Renal cortex interstitium (tissue), 11 donors: ENCODE results near the gene SLC25A1. TPM values are rescaled to one million over a fixed set of nuclear protein-coding genes. Genes with fewer than 3 reads are reported as not detected.
"Not testable (repeated sequence)": the region's sequence is repeated elsewhere in the genome, so short reads cannot be mapped to it uniquely, and the experiment has no call there.

Experiments
- DNase-seq, 11 donors: peaks; one replicate each; pipeline ENCODE4 v3.0.0-alpha.2; 2013; ENCODE audit warnings: low read depth in 9 of 11, low spot score in 4 of 11; ENCODE audit errors: extremely low read depth in 1 of 11
- polyA plus RNA-seq, 3 donors: library from polyadenylated mRNA; unstranded; fragments of 120-200 nt; gene quantifications; one replicate each; pipeline ENCODE4 v1.2.1, GENCODE V29; 2013; ENCODE audit not compliant: insufficient read length in 3 of 3

Gene SLC25A1
- polyA plus RNA-seq, 3 donors = 61.9 to 97.7 (median 91.3) TPM

DNA sequence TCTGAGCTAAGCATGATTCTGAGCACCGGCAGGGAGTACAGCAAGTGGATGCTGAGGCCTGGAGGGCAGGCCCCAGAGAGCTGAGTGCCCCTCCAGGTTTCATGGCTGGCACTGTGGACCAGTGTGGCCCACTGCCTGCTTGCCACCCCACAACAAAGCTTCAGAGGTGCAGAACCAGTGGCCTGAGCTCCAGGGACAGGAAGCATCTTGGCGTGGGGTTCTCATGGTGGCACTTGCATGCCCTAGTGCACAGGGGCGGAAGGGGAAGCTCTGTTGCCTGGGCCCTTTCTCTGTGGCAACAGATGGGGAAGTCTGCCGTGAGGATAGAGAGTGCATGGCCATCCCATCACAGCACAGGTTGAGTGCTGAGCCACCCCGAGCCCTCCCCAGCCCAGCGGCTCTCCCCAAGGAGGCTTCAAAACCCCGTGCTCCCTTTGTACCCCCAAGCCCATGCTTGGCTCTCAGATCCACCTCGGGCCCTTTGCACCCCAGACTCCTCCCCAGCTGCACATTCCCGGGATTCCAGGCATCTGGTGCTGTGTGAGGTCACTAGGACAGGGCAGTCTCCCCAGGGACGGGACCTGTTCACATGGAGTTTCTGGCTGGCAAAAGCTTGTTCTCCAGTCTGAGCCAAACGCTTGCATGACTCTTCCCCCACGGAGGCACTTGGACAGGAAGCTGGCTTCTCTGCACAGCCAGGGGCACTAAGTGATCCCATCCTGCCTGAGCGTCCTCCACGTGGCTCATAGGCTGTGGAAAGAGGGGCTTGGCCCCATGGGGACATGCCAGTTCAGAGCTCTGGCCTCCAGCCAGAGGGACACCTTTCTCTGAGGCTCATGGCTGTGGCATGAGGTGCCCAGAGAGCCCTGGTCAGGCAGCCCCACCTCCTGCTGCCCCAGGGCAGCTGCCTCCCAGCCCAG is 4.2 kb downstream of the SLC25A1 start:
- no peak for DNase-seq

DNA sequence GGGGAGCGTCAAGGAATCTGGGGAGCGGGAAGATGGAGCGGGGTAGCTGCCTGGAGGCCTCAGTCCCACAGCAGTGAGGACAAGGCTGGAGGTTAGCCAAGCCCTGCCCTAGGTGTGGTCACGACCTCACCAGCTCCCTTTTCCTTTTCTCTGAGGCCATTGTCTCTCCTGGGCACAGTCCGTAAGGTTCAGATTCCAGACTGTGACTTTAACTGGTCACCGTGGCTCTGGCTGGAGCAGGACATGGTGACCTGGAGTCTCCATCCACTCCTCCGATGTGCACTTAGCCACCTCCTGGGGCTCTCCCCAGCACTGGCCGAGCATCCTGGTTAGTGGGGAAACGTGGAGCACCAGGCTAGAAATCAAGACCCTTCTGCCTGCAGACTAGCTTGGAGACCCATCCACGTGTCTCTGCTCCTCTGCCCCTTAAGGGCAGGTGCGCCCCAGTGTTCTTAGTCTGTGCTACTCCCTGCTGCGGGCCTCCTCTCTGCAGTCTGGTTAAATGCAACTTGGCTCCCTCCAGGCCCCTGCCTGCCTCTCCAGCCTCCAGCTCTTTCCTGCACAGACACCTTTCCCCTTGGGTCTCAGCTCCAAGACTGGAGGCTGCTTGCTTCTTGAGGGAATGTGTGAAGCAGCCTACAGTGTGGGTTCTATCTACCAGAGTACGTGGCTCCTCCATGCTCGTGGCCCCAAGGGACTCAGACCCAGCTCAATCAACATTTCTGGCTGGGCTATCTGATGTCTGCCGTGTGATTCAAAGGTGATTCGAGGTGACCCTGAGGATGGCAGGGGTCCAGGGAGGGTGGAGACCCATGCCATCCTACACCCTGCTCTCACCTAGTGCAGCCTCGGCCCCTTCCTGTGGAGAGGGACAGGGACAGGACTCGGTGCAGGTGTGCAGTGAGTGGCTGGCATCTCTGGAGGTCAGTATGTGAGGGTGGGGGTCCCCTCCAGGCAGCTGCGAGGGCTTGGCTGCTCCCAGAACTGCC is 5.2 kb downstream of the SLC25A1 start:
- DNase-seq = no peak

DNA sequence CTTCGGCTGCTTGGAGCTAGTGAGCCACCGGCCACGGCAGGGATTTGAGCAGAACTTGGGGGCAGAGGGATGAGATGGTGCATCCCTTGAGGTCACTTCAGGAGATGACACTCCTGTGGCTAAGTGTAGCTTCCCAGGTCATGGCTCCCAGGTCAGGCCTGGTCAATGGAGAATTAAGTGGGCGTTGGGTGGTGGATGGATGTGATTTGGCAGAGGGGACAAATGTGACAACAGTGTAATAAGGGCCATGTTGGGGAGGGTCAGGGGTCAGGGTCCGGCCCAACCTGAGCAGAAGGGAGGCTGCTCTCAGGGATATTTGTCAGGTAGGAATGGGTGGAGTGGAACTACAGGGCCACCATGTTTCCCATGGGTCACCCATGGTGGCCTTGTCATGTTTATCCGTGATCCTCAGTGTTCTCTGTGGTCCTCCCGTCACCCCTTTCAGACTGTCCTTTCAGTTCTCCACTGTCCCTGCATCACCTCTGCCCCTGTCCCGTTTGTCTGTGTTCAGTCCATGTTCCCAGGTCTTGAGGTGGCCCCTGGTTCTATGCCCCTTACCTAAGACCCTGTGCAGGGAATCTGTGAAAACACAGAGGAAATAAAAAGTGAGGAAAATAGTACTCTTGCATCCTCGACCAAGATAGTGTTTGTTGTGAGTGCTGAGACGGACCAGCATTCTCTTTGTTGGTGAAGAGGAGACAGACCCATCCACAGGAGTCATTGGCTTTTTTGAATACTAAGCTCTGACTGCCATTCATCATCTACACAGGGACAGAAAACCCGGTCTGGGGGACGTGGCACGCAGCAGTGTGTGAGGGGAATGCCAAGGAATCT is 6.1 kb downstream of the SLC25A1 start:
- DNase-seq = no peak

DNA sequence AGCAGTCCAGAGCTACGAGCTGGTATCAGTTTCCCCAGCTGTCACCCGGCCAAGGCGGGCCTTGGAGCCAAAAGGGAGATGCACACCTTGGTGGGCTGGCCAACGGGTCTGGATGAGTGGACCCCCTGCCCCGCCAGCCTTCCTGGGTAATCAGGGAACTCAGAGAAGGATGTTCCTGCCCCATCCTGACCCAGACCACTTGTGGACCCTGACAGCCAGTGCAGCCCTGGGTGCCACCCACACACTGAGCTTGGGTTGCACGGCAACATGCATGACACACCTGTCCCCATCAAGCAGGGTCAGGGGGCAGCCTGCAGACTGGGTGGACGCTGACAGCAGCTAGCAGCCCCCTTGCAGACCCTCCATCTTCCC is 8.6 kb downstream of the SLC25A1 start:
- no peak for DNase-seq

DNA sequence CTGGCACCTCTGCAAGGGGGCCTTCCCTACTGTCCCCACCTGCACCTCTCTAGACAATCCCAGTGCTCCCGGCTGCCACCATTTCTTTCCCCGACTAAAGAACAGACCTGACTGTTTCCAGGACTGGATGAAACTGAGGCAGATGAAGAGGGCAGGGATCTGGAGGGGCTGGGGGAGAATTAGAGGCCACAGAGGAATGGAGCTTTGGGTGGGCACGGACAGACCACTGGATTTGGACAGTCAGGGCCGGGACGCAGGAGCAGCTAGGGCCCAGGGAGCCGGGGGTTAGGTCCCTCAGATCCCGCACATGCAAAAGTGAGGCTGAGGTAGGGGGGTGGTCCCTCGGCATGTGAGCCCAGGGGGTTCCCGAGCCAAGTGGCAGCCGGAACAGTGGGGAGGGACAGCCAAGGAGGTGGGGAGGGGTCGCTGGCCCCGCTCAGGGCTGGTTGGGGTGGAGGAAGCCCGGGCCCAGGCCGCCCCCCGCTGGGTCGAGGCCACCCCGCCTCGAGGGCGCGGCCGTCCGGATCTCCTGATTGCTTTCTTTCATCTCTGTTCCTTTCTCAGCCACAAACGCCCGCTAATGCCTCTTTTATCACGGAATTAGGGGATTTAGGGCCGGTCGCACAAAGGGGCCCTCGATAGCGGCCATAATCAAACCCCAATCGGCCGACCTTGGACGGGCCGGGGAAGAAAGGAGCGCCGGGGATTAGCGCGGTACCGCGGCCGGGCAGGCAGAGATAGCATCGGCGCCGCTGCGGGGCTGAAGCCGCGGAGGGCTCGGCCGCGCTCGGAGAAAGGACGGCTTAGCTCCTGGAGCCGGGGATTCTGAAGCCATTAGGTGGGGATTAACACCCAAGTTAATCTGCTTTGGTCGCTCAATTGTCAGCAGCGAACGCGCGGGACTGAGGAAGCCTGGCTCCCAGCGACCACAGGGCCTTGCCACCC is 9.3 kb downstream of the SLC25A1 start:
- DNase-seq = no peak

DNA sequence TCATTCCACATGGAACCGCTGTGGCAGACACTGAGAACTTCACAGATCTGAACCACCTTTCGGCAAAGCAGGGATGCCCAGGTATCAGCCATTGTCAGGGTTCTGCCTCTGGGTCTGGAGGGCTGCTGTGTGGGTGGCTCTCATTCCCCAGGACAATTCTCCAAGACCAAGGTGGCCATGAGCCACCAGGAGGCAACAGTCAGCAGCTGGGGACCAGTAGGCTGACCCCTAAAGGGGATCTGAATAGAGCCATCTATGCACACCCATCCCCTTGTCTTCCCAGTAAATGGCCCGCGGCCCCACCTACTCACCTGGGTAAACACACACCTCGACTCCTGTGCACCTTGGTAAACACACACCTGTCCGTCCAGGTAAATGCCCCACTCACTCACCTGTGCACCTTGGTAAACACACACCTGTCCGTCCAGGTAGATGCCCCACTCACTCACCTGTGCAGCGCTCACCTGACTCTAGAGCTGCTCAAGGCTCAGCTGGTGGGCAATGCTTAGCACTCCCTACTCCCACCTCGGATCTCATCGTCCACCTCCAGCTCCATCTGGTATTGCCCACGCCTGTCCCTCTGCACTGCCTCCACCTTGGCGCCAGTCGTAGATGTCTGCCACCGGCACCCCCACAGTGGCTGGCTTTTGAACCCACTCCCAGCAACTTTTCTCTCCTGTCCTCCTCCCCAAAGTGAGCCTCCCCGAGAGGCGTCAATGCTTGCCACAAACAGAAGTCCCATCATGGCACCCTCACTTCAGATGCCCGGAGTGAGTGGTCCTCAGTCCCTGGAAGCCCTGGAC is 10.2 kb downstream of the SLC25A1 start:
- no peak for DNase-seq

DNA sequence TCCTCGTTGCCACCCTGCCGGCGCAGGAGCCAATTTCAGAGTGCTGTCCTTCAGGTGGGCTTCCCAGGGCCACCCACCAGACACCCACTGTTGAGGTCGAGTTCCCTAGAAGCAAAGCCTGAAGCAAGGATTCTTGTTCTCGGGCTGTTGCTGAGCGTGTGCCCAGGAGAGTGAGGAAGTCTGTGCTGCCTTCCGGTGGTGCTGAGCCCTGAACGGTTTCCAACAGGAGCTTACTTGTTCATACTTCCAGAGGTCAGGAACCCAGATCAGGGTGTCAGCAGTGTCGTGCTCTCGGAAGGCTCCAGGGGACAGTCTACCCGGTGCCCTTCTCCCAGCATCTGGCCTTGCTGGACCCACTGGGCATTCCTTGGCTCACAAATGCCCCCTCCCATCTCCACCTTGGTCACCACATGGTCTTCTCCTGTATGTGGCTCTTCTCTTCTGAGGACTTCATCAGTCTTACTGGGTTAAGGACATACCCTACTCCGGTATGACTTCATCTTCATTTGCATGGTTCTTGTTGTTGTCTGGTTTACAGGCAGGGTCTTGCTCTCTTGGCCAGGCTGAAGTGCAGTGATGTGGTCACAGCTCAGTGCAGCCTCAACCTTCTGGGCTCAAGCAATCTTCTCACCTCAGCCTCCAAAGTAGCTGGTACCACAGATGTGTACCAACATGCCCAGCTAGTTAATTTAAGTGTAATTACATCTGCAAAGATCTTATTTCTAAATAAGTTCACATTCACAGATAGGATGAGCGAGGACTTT is 11.2 kb downstream of the SLC25A1 start:
- no peak for DNase-seq

DNA sequence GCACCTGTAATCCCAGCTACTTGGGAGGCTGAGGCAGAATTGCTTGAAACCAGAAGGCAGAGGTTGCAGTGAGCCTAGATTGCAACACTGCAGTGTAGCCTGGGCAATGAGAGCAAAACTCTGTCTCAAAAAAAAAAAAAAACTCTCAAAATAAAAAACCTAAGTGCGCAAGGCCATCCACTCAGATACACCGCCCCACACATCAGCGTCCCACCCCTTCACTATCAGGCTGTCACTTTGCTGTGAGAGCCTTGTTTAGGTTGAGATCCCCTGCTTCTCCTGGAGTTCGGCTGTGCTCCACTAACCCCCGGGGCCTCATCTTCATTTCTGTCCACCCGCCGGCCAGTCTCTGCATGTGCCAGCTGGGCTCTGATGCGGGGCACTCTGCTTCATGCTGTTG is 12.1 kb downstream of the SLC25A1 start:
- no peak for DNase-seq

DNA sequence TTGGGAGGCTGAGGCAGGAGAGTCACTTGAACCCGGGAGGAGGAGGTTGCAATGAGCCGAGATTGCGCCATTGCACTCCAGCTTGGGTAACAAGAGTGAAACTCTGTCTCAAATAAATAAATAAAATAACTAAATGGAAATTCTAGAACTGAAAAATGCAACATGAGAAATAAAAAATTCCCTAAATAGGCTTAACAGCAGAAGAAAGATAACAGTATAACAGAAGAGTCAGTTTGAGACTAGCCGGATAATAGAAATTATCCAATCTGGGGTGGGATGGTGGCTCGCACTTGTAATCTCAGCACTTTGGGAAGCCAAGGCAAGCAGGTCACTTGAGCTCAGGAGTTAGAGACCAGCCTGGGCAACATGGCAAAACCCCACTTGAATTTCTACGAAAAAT is 14.1 kb downstream of the SLC25A1 start:
- no peak for DNase-seq

DNA sequence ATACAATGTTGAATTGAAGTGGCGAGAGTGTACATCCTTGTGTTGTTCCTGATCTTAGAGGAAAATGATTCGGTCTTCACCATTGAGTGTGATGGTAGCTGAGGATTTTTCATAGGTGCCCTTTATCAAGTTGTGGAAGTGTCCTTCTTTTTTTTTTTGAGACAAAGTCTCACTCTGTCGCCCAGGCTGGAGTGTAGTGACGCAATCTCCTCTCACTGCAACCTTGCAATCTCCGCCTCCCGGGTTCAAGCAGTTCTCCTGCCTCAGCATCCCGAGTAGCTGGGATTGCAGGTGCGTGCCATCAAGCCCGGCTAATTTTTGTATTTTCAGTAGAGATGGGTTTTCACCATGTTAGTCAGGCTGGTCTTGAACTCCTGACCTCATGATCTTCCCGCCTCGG is 19.9 kb downstream of the SLC25A1 start:
- DNase-seq = not testable (repeated sequence)

DNA sequence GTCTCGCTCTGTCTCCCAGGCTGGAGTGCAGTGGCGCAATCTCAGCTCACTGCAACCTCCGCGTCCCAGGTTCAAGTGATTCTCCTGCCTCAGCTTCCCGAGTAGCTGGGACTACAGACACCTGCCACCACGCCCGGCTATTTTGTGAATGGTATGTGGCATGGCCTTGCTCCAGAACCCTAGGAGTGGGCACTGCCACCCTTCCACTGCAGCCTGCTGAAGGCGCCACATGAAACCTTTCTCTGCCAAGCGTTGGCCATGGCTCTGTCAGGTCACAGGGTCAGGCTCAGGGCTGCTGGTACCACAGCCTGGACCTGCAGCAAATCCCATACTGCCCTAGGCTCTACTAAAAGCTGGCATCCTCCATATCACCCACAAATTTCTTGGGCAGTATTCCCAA is 22.4 kb downstream of the SLC25A1 start:
- not testable (repeated sequence) for DNase-seq

DNA sequence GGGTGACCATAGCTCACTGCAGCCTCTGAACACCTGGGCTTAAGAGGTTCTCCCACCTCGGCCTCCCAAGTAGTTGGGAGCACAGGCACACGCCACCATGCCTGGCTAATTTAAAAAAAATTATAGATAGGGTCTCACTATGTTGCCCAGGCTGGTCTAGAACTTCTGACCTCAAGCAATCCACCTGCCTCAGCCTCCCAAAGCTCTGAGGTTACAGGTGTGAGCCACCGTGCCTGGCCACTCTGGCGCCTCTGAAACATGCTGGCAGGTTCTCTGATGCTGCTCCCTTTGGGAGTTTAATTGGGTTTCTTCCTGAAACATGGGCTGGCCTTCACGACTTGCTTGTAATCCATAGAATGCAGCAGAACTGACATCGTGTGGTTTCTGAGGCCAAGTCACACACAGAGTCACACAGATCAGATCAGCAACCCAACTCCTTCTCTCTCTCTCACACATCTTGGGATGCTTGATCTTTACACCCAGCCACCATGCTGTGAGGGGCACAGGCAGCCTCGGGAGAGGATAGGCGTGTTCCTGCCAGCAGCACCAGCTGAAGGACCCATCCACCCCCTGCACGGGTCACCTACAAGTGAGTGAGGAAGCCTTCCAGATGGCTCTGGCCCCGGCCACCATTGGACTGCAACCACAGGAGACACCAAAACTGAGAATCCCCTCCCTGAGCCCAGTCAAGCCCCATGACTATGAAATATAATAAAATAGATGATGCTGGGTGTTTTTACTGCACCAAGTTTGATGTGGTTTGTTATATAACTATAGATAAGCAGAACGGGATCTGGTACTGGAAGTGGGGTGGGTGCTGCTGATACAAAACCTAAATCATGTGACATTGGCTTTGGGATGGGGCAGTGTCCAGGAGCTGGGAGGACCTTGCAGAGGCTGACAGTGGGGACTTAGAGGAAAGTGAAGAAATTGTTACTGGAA is 25.3 kb downstream of the SLC25A1 start:
- DNase-seq = no peak

DNA sequence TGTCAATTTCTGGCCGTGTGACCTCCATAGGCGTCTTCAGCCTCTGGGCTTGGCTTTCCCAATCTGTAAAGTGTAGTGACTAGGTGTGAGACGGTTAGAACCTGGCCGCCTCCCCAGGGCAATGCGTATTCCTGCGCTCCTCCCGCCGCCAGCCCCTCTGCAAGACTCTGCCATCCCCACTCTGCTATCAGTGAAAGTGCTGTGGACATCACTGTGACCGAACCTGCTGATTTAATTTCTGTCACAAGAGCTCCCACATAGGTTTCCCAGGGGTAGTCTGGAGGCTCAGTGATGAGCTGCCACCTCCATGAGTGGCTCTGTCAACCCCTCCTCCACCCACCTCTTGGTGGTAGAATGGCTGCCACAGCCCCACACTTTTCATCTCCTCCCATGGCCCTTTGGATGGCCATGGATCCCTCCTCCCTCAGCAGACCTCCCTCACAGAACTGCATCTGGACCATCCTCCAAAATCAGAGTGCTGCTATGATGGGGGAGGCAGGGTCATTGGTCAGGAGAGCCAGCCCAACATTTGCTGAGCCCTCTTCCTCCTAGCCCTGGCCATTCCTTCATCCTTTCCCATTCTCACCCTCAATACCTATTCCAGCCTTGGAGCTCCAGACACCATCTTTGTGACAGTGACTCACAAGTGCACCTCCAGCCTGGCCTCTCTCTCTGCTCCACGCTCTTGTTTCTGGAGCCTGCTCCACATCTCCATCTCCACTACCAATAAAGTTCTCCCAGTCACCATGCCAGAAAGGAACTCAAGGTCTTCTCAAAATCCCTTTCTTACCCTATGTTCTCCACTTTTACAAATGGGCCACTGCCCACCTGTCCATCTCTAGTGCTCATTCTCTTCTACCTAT is 27.0 kb downstream of the SLC25A1 start:
- no peak for DNase-seq

DNA sequence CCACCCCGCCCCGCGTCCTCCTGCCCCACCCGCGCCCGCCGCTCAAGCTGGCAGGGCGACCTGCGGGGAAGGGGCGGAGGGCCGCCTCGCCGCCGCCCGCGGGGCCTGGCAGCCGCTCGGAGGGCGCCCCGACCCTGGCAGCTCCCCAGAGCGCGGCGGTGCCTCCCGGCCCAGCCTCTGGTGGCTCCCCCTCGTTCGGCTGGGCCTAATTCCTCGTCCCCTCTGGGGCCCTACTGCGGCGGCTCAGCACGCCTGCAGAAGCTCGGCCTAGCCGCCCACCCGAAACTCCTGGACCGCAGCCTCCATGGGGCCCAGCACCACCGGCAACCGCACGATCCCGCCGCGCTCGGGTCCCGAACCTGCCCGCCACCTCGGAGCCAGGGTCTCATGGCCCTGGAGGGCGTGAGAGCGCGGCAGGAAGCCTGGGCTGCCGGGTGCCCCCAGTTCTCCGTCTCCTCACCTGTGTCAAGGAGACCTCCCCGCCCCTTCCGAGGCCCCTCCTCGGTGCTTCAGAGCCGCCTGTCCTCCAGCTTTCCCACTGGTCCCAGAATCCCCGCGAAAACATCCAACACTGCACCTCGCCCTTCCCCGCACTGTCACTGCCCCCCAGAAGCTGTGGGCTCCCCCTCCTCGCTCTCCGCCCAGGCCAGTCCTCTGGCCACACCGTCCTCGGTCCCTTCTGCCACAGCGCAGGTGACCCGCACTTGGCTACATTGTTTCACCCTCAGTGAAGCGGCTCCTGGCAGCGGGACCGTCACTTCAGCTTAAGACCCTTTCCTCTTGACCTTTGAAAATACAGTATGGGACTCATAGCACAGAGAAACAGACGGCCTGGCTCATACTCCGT is 27.8 kb downstream of the SLC25A1 start:
- no peak for DNase-seq
